Glutamatergic neuron (in vitro differentiated cells): ENCODE measurements around the gene ATP9B. TPM values are rescaled to one million over a fixed set of nuclear protein-coding genes. Genes with fewer than 3 reads are reported as not detected.

ENCODE experiments used
- DNase-seq: peaks from one replicate; pipeline ENCODE4 v3.0.0; 2022
- H3K27ac Mint-ChIP-seq: one replicate; pipeline ENCODE4 v1.8.0; 2020; ENCODE audit warnings: mild to moderate bottlenecking, mixed read lengths, inconsistent platforms; ENCODE audit not compliant: unreplicated experiment
- H3K27me3 Mint-ChIP-seq: one replicate; pipeline ENCODE4 v1.8.0; 2020; ENCODE audit warnings: mild to moderate bottlenecking, moderate library complexity, mixed read lengths, inconsistent platforms; ENCODE audit not compliant: unreplicated experiment
- H3K36me3 Mint-ChIP-seq: one replicate; pipeline ENCODE4 v1.8.0; 2020; ENCODE audit warnings: mild to moderate bottlenecking, mixed read lengths, inconsistent platforms; ENCODE audit not compliant: unreplicated experiment
- H3K4me1 Mint-ChIP-seq: one replicate; pipeline ENCODE4 v1.8.0; 2020; ENCODE audit warnings: mild to moderate bottlenecking, low read depth, mixed read lengths, inconsistent platforms; ENCODE audit not compliant: unreplicated experiment
- H3K4me3 Mint-ChIP-seq: one replicate; pipeline ENCODE4 v1.8.0; 2020; ENCODE audit warnings: mild to moderate bottlenecking, mixed read lengths, inconsistent platforms; ENCODE audit not compliant: unreplicated experiment
- H3K9me3 Mint-ChIP-seq: one replicate; pipeline ENCODE4 v1.8.0; 2020; ENCODE audit warnings: mild to moderate bottlenecking, moderate library complexity, mixed read lengths, inconsistent platforms; ENCODE audit not compliant: unreplicated experiment
- total RNA-seq: library from RNA; stranded (reverse); fragmentation: NEBNext Ultra II Directional; extraction: Animal tissue kit (Norgen Biotek cat#: 25700); gene quantifications from one replicate; pipeline ENCODE4 v1.2.1, GENCODE V29; 2021; ENCODE audit not compliant: unreplicated experiment
- TF ChIP-seq, protein P1 (sequence below): fragments of 200-600 bp; sonication (generic); IDR thresholded peaks from one replicate; pipeline ENCODE4 v1.5.0; 2021; ENCODE audit not compliant: partially characterized antibody, unreplicated experiment

The ATP9B gene
- total RNA-seq, 1 donor from 2014 or later, result 62.6 TPM

DNA sequence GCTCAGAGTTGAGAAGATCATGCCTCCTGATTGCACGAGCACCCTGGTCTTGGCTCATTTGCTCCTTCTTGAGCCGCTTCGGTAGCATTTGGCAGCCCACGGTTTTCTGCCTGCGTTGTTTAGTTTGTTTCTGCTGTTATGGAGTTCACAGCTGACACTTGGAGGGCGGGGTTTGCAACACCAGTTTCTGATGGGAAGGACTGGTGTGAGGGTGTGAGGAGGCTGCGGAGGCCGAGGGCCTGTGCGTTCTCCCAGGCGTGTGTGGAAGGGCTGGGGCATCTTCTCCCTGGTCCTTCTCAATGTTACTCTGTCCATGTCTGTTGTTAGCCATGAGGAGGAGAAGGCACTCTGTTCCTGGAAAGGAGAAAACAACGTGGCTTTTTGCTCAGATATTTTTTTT lies 349.4 kb downstream of the ATP9B start:
- peaks cover 11% of the 10 kb centered on the region for H3K4me1 Mint-ChIP-seq
- TF ChIP-seq, protein P1, sequence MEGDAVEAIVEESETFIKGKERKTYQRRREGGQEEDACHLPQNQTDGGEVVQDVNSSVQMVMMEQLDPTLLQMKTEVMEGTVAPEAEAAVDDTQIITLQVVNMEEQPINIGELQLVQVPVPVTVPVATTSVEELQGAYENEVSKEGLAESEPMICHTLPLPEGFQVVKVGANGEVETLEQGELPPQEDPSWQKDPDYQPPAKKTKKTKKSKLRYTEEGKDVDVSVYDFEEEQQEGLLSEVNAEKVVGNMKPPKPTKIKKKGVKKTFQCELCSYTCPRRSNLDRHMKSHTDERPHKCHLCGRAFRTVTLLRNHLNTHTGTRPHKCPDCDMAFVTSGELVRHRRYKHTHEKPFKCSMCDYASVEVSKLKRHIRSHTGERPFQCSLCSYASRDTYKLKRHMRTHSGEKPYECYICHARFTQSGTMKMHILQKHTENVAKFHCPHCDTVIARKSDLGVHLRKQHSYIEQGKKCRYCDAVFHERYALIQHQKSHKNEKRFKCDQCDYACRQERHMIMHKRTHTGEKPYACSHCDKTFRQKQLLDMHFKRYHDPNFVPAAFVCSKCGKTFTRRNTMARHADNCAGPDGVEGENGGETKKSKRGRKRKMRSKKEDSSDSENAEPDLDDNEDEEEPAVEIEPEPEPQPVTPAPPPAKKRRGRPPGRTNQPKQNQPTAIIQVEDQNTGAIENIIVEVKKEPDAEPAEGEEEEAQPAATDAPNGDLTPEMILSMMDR, result no peak
- no peak overlapping the region for H3K27ac Mint-ChIP-seq
- H3K4me3 Mint-ChIP-seq, result no peak overlapping the region
- peaks cover 6% of the 10 kb centered on the region for H3K9me3 Mint-ChIP-seq
- H3K36me3 Mint-ChIP-seq, result peaks cover 10% of the 10 kb centered on the region
- peaks cover 10% of the 10 kb centered on the region for H3K27me3 Mint-ChIP-seq
- no peak for DNase-seq

DNA sequence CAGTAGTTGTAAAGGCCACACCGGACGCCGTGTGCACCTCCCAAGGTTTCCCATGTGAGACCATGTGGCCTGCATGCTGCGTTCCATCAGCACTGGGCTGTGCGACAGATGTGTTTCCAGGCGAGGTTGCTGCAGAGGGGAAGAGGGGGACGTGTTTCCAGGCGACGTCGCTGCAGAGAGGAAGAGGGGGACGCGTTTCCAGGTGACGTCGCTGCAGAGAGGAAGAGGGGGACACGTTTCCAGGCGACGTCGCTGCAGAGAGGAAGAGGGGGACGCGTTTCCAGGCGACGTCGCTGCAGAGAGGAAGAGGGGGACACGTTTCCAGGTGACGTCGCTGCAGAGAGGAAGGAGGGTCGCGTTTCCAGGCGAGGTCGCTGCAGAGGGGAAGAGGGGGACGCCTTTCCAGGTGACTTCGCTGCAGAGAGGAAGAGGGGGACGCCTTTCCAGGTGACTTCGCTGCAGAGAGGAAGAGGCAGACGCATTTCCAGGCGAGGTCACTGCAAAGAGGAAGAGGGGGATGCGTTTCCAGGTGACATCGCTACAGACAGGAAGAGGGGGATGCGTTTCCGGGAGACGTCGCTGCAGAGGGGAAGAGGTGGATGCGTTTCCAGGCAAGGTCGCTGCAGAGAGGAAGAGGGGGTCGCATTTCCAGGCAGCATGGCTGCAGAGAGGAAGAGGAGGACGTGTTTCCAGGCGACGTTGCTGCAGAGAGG lies 351.0 kb downstream of the ATP9B start:
- peaks cover 14% of the 10 kb centered on the region for H3K36me3 Mint-ChIP-seq
- peak overlapping the region; percentile 34 for H3K27ac Mint-ChIP-seq
- no peak for DNase-seq
- peaks cover 17% of the 10 kb centered on the region for H3K4me1 Mint-ChIP-seq
- TF ChIP-seq, protein P1, result no peak
- H3K9me3 Mint-ChIP-seq, result peaks cover 4% of the 10 kb centered on the region
- H3K27me3 Mint-ChIP-seq, result peaks cover 16% of the 10 kb centered on the region
- H3K4me3 Mint-ChIP-seq, result peak overlapping the region; percentile 25

DNA sequence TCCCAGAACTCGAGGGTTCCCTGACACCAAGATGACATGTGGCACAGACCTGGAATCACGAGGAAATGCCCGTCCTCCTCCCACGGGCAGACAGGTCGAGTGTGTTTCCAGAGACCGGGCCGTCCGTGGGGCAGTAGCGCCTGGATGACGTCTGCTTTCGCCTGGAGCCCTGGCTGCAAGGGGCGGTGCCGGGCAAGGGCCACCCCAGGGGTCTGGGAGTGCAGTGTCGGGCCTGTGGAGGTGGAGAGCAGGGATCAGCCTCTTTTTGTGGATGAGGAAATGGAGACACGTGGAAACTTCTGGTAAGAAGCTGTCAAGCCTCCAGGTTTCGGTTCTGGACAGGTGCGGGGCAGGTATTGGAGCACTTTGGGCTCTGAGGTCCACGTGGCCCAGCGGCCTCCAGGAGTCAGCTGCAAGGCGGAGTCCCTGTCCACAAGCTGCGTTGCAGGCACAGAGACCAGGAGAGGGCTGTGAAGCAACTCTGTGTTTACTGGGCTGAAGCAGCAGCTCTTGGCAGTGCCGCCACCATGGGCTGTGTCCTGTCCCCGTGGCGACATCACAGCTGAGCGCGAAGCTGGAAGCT lies 352.2 kb downstream of the ATP9B start:
- H3K27ac Mint-ChIP-seq, result no peak overlapping the region
- peaks cover 8% of the 10 kb centered on the region for H3K9me3 Mint-ChIP-seq
- no peak overlapping the region for H3K4me3 Mint-ChIP-seq
- DNase-seq, result no peak
- H3K36me3 Mint-ChIP-seq, result peaks cover 14% of the 10 kb centered on the region
- TF ChIP-seq, protein P1, result no peak
- peaks cover 16% of the 10 kb centered on the region for H3K27me3 Mint-ChIP-seq
- H3K4me1 Mint-ChIP-seq, result peaks cover 21% of the 10 kb centered on the region

GRCh38 chr18:79422022-79422782 lies 353.0 kb downstream of the ATP9B start:
- Mint-ChIP-seq H3K27ac (no peak overlapping the region), H3K36me3 (peaks cover 14% of the 10 kb centered on the region), H3K4me1 (peaks cover 21% of the 10 kb centered on the region), H3K4me3 (no peak overlapping the region), H3K27me3 (peaks cover 14% of the 10 kb centered on the region), H3K9me3 (peaks cover 8% of the 10 kb centered on the region)
- TF ChIP-seq, protein P1, result no peak
- DNase-seq, result no peak
